K562 (cell line): ENCODE measurements around the gene RNH1. TPM values are rescaled to one million over a fixed set of nuclear protein-coding genes. Genes with fewer than 3 reads are reported as not detected.

Experiments used
- ATAC-seq: fragments of 200-7000 bp; cut with Tn5 transposase; 3 replicates; pipeline ENCODE4 v1.9.1; 2020; ENCODE audit warnings: moderate library complexity
- BruUV-seq: library from RNA; stranded (reverse); fragments of 400-500 nt; replicated peaks from 2 replicates; lab custom pipeline; 2021; lab: Mats Ljungman, UMichigan
- CTCF ChIA-PET: fragments of 300-600 bp; formaldehyde crosslinking; extraction: SDS; loops from one replicate; lab custom pipeline; 2021; ENCODE audit warnings: low intra/inter-chr PET ratio; lab: Yijun Ruan, JAX
- POLR2A ChIA-PET: fragments of 300-600, 350-650 bp; sonication (Branson Sonifier 250); formaldehyde crosslinking; extraction: SDS; loops from one replicate; lab custom pipeline; 2021; ENCODE audit warnings: antibody characterized with exemption, inconsistent platforms; lab: Yijun Ruan, JAX
- DNase-seq, 4 experiments: peaks; one replicate each; pipeline versions ENCODE4 v3.0.0 to v3.0.0-alpha.2; 2011 to 2018; ENCODE audit warnings: low spot score in 3 of 4, mixed read lengths in 3 of 4; ENCODE audit errors: extremely low read depth in 1 of 4
- FAIRE-seq: peaks from 2 replicates; lab custom pipeline; 2011; peaks lifted over from hg19 to GRCh38; lab: Jason Lieb, UNC
- H2AFZ ChIP-seq: 2 replicates; pipeline ENCODE4 v1.6.0; 2011; ENCODE audit warnings: low read depth, low read length, control low read depth, inconsistent platforms
- H3K27ac ChIP-seq: fragments of 200-600 bp; 3 replicates; pipeline ENCODE4 v1.8.0; 2011; ENCODE audit warnings: low read depth, mild to moderate bottlenecking, control low read depth, inconsistent platforms, low read length, moderate library complexity, mixed read lengths; ENCODE audit errors: extremely low read depth
- H3K27me3 ChIP-seq, 2 experiments: fragments of 300-600 bp in 1 of 2; 2 replicates in 1 of 2; 3 replicates in 1 of 2; pipeline versions ENCODE4 v1.6.0 to v1.8.0; 2011; ENCODE audit warnings: inconsistent platforms in 2 of 2, low read length in 2 of 2, mild to moderate bottlenecking in 1 of 2, mixed read lengths in 1 of 2, moderate library complexity in 1 of 2; ENCODE audit not compliant: control insufficient read depth in 2 of 2, insufficient read depth in 2 of 2
- H3K36me3 ChIP-seq: fragments of 300-600 bp; 3 replicates; pipeline ENCODE4 v1.8.0; 2011; ENCODE audit warnings: mild to moderate bottlenecking, low read length, inconsistent platforms; ENCODE audit not compliant: control insufficient read depth, insufficient read depth
- H3K4me1 ChIP-seq, 2 experiments: fragments of 200-600 bp in 1 of 2; replicated peaks in 1 of 2; 2 replicates in 1 of 2; 3 replicates in 1 of 2; pipeline versions ENCODE4 v1.5.1 to v1.8.0; 2011; ENCODE audit warnings: inconsistent platforms in 2 of 2, low read length in 2 of 2, mild to moderate bottlenecking in 1 of 2, mixed read lengths in 1 of 2, moderate library complexity in 1 of 2; ENCODE audit not compliant: control insufficient read depth in 2 of 2, insufficient read depth in 2 of 2
- H3K4me2 ChIP-seq: 2 replicates; pipeline ENCODE4 v1.6.1; 2011; ENCODE audit warnings: low read length, control low read depth, inconsistent platforms, mixed read lengths; ENCODE audit not compliant: insufficient read depth
- H3K4me3 ChIP-seq: fragments of 200-600 bp; sonication (generic), shearing (Covaris generic); 2 replicates; pipeline ENCODE4 v1.5.1; 2016; ENCODE audit warnings: control low read depth, inconsistent platforms
- H3K79me2 ChIP-seq: fragments of 200-600 bp; 3 replicates; pipeline ENCODE4 v1.8.0; 2011; ENCODE audit warnings: low read length, inconsistent platforms; ENCODE audit not compliant: control insufficient read depth, insufficient read depth
- H3K9ac ChIP-seq, 2 experiments: 2 replicates each; pipeline versions ENCODE4 v1.6.0 to v1.6.1; 2011; ENCODE audit warnings: low read depth in 2 of 2, low read length in 2 of 2, control low read depth in 1 of 2, inconsistent platforms in 1 of 2, mild to moderate bottlenecking in 1 of 2, mixed read lengths in 1 of 2; ENCODE audit not compliant: insufficient read depth in 1 of 2
- H3K9me1 ChIP-seq: one replicate; pipeline ENCODE4 v1.6.0; 2011; ENCODE audit warnings: inconsistent platforms, mild to moderate bottlenecking, low read length, moderate library complexity; ENCODE audit not compliant: control insufficient read depth, insufficient read depth
- H3K9me3 ChIP-seq: replicated peaks from 2 replicates; pipeline ENCODE4 v1.5.1; 2011; ENCODE audit warnings: low read depth, low read length, inconsistent platforms; ENCODE audit not compliant: control insufficient read depth, insufficient read depth
- H4K20me1 ChIP-seq: replicated peaks from 2 replicates; pipeline ENCODE4 v1.6.1; 2011; ENCODE audit warnings: low read length, inconsistent platforms, mixed read lengths; ENCODE audit not compliant: control insufficient read depth, insufficient read depth
- NFIC ChIP-seq: fragments of 450-650 bp; IDR thresholded peaks from 2 replicates; pipeline ENCODE4 v1.6.1; 2017; ENCODE audit warnings: mild to moderate bottlenecking, inconsistent platforms
- SMAD4 ChIP-seq: fragments of 250-450 bp; sonication (Bioruptor Pico); conservative IDR thresholded peaks from 2 replicates; pipeline ENCODE4 v1.8.0; 2021; ENCODE audit warnings: inconsistent platforms, mild to moderate bottlenecking, moderate library complexity
- TRIM28 ChIP-seq: fragments of 450-650 bp; IDR thresholded peaks from 2 replicates; pipeline ENCODE4 v1.6.1; 2017
- U2AF1 ChIP-seq: fragments of 200-400 bp; formaldehyde crosslinking; optimal IDR thresholded peaks from 2 replicates; pipeline ENCODE3; 2017; ENCODE audit warnings: mild to moderate bottlenecking, low read depth, low read length, moderate library complexity
- WGBS: fragments of 100-300 bp; shearing (Covaris generic); methylation state at CpG from one replicate; pipeline ENCODE4 v1.1.6; 2016; ENCODE audit warnings: low coverage, mixed read lengths; ENCODE audit not compliant: insufficient coverage; ENCODE audit errors: missing lambda C conversion rate; 5-methylcytosine and 5-hydroxymethylcytosine counted together
- in situ Hi-C: fragments of 300-500 bp; cut with MboI; formaldehyde crosslinking; loops from 4 replicates; pipeline ENCODE4 v1.15.0; 2018; ENCODE audit warnings: inconsistent platforms, mixed read lengths
- intact Hi-C: fragments of 100-400 bp; cut with micrococcal nuclease; formaldehyde crosslinking; loops from 2 replicates; pipeline ENCODE4 v1.14.2; 2022
- polyA plus RNA-seq, 8 experiments: library from polyadenylated mRNA; depleted of rRNA in 4 of 8; stranded (reverse) in 5 of 8; unstranded in 3 of 8; fragments of >200 nt; fragmentation: Nextera tagmentation in 2 of 8; fragmentation: Illumina TruSeq in 1 of 8; extraction: Ambion mirVana in 2 of 8; extraction: Trizol in 1 of 8; gene quantifications; 2 replicates each; pipeline versions ENCODE4 v1.2.1 to v1.2.3, GENCODE V29; 2011 to 2014; ENCODE audit warnings: inconsistent platforms in 1 of 8, missing spikeins in 1 of 8
- total RNA-seq, 7 experiments: library from RNA; depleted of rRNA in 6 of 7; stranded (reverse); fragments of >200 nt in 6 of 7; fragmentation: Illumina TruSeq in 2 of 7; extraction: Trizol in 2 of 7; gene quantifications; 2 replicates each; pipeline versions ENCODE4 v1.2.1 to v1.2.3, GENCODE V29; 2011 to 2021; ENCODE audit warnings: low replicate concordance in 1 of 7
- TF ChIP-seq, protein P1 (sequence below): fragments of 250-450 bp; sonication (Bioruptor Pico); IDR thresholded peaks from 2 replicates; pipeline ENCODE4 v1.9.0; 2021; ENCODE audit warnings: mild to moderate bottlenecking, inconsistent platforms
- TF ChIP-seq, protein P2 (sequence below): fragments of 250-450 bp; sonication (Bioruptor Pico); IDR thresholded peaks from 2 replicates; pipeline ENCODE4 v1.9.0; 2021; ENCODE audit warnings: mild to moderate bottlenecking
- TF ChIP-seq, protein P3 (sequence below): fragments of 200-800 bp; sonication (Bioruptor generic); IDR thresholded peaks from 2 replicates; pipeline ENCODE4 v1.6.1; 2017; ENCODE audit warnings: missing genetic modification characterization, missing compliant biosample characterization

Gene RNH1
- total and polyA plus RNA-seq, 9 of the 15 experiments (the other 6 are each of a cell fraction or from before 2014, with no cell fraction given), result 2.5 to 160 (median 44.3) TPM

DNA sequence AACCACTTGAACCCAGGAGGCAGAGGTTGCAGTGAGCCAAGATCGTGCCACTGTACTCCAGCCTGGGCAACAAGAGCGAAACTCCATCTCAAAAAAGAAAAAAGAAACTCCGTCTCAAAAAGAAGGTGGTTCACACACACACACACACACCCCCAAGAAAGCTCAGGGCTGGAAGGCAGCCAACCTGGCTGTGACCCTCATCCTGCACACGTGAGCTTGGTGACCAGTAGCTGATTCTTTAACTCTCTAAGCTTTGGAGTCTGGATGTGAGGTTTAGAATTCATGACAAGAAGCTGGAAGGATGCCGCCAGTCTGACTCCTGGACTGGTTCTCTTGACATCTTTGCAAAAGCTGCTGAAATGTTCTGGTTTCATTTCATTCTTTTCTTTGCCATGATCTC is 1.9 kb upstream of the RNH1 start:
- TSS peak; percentile 42 for BruUV-seq
- WGBS, result 88% methylated on average over 5 of the region's 5 CpGs
- Histone ChIP-seq H3K9me3 (no peaks in the 10 kb centered on the region), H3K36me3 (peaks cover 41% of the 10 kb centered on the region; the same call in 2 of the 3 replicates), H3K4me3 (no peak overlapping the region), H3K27ac (no peak overlapping the region), H2AFZ (no peak overlapping the region), H3K9ac (no peak overlapping the region), H3K79me2 (peaks cover 40% of the 10 kb centered on the region), H3K27me3 (no peaks in the 10 kb centered on the region), H3K4me1 (peaks cover 2 to 32% of the 10 kb centered on the region in 2 experiments; a peak in 4 of 5 replicates), H4K20me1 (no peaks in the 10 kb centered on the region), H3K9me1 (no peaks in the 10 kb centered on the region), H3K4me2 (no peak overlapping the region)
- no peak for DNase-seq
- in situ Hi-C loops (no loop called here), intact Hi-C loops (no loop called here)
- CTCF ChIA-PET, result no interaction called here
- POLR2A ChIA-PET, result interaction anchor here (0.8 to 1.4 kb wide), 3 partner anchors 12 to 32 kb away, joined by 3 read pairs; partner anchors contain the start of gene HRAS
- no peak for FAIRE-seq
- ATAC-seq, result no peak
- TF ChIP-seq NFIC (peak; percentile 37), TRIM28 (no peak)

GRCh38 chr11:507727-508515 is 879 bp upstream of the RNH1 start:
- H3K4me2 ChIP-seq, result peak overlapping the region; percentile 76
- DNase-seq (no peak), ATAC-seq (no peak), FAIRE-seq (no peak)
- no TSS peak for BruUV-seq
- peak overlapping the region; percentile 93 for H3K4me3 ChIP-seq
- H3K27me3 ChIP-seq, result no peaks in the 10 kb centered on the region
- CTCF ChIA-PET, result no interaction called here
- in situ Hi-C loops, result no loop called here
- peak overlapping the region; percentile 79 to 97 for H3K9ac ChIP-seq
- WGBS, result 39% methylated on average over 38 of the region's 45 CpGs
- H3K9me3 ChIP-seq, result no peaks in the 10 kb centered on the region
- intact Hi-C loops, result loop anchor here (2.0 kb wide), 1 partner anchor 59 kb away; no protein-coding TSS in a partner anchor
- H4K20me1 ChIP-seq, result no peaks in the 10 kb centered on the region
- no peaks in the 10 kb centered on the region for H3K9me1 ChIP-seq
- peaks cover 32% of the 10 kb centered on the region; the same call in 2 of the 3 replicates for H3K36me3 ChIP-seq
- H2AFZ ChIP-seq, result peak overlapping the region; percentile 60
- peak overlapping the region; percentile 74 for H3K27ac ChIP-seq
- peaks cover 11 to 43% of the 10 kb centered on the region in 2 experiments for H3K4me1 ChIP-seq
- POLR2A ChIA-PET, result interaction anchor here (0.6 to 1.9 kb wide), 3 partner anchors 15 to 111 kb away, joined by 3 to 10 read pairs (median 3); no protein-coding TSS in a partner anchor
- H3K79me2 ChIP-seq, result peaks cover 50% of the 10 kb centered on the region
- no peak for TF ChIP-seq TRIM28
- TF ChIP-seq, protein P1, sequence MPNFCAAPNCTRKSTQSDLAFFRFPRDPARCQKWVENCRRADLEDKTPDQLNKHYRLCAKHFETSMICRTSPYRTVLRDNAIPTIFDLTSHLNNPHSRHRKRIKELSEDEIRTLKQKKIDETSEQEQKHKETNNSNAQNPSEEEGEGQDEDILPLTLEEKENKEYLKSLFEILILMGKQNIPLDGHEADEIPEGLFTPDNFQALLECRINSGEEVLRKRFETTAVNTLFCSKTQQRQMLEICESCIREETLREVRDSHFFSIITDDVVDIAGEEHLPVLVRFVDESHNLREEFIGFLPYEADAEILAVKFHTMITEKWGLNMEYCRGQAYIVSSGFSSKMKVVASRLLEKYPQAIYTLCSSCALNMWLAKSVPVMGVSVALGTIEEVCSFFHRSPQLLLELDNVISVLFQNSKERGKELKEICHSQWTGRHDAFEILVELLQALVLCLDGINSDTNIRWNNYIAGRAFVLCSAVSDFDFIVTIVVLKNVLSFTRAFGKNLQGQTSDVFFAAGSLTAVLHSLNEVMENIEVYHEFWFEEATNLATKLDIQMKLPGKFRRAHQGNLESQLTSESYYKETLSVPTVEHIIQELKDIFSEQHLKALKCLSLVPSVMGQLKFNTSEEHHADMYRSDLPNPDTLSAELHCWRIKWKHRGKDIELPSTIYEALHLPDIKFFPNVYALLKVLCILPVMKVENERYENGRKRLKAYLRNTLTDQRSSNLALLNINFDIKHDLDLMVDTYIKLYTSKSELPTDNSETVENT (CRISPR knock-in tag), result peak; percentile 24; the same call in 1 of the 2 replicates
- 0 out of 2 replicates have a peak, but pooled peaks have one; percentile 2 for TF ChIP-seq SMAD4 (CRISPR knock-in tag)
- TF ChIP-seq U2AF1, result peak; percentile 84
- TF ChIP-seq, protein P2, sequence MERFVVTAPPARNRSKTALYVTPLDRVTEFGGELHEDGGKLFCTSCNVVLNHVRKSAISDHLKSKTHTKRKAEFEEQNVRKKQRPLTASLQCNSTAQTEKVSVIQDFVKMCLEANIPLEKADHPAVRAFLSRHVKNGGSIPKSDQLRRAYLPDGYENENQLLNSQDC, result no peak
- TF ChIP-seq, protein P3, sequence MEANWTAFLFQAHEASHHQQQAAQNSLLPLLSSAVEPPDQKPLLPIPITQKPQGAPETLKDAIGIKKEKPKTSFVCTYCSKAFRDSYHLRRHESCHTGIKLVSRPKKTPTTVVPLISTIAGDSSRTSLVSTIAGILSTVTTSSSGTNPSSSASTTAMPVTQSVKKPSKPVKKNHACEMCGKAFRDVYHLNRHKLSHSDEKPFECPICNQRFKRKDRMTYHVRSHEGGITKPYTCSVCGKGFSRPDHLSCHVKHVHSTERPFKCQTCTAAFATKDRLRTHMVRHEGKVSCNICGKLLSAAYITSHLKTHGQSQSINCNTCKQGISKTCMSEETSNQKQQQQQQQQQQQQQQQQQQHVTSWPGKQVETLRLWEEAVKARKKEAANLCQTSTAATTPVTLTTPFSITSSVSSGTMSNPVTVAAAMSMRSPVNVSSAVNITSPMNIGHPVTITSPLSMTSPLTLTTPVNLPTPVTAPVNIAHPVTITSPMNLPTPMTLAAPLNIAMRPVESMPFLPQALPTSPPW (CRISPR knock-in tag), result no peak
